Vagina (tissue), 2 donors: ENCODE data around the gene TMEM144.

Source experiments
- CTCF ChIP-seq, 3 experiments: fragments of 450-650 bp in 2 of 3; fragments of 200-600 bp in 1 of 3; sonication (generic) in 1 of 3; IDR thresholded peaks; one replicate each; pipeline ENCODE4 v1.5.1; 2017 to 2019; ENCODE audit warnings: antibody characterized with exemption in 3 of 3, mild to moderate bottlenecking in 2 of 3, moderate library complexity in 2 of 3
- POLR2A ChIP-seq, 2 donors: fragments of 450-650 bp; IDR thresholded peaks; one replicate each; pipeline ENCODE4 v1.6.1; 2017; ENCODE audit warnings: antibody characterized with exemption in 2 of 2, mild to moderate bottlenecking in 2 of 2, moderate library complexity in 2 of 2

GRCh38 chr4:158285429-158286216 is 75.3 kb downstream of the TMEM144 start:
- no peak for TF ChIP-seq CTCF (IDR thresholded peaks at IDR 0.05)
- TF ChIP-seq POLR2A (IDR thresholded peaks at IDR 0.05): no peak
